GM19023 (cell line): Measurements from ENCODE around the gene EFHD2.
"Not testable (repeated sequence)": the region's sequence is repeated elsewhere in the genome, so short reads cannot be mapped to it uniquely, and the experiment has no call there.

Experiments used
- ATAC-seq: cut with Tn5 transposase; IDR thresholded peaks from one replicate; pipeline ENCODE4 v1.9.1; 2021; ENCODE audit warnings: mild to moderate bottlenecking, moderate library complexity; ENCODE audit not compliant: unreplicated experiment

Gene EFHD2

GRCh38 chr1:15409388-15410222 lies at the start of gene EFHD2:
Gene EFHD2, plus strand, starts transcription at chr1:15409888. Its CDS starts 84 bp downstream, at chr1:15409972.
- ATAC-seq = peak; percentile 79

- ATAC-seq = no peak
Observed at GRCh38 chr1:15360700-15361099, 49.0 kb upstream of the EFHD2 start.

- ATAC-seq = no peak
Observed at GRCh38 chr1:15362096-15362736, 47.5 kb upstream of the EFHD2 start.

GRCh38 chr1:15362737-15363128 lies 47.0 kb upstream of the EFHD2 start:
- ATAC-seq = no peak

GRCh38 chr1:15364740-15365139 lies 44.9 kb upstream of the EFHD2 start:
- ATAC-seq = no peak

- no peak for ATAC-seq
Observed at GRCh38 chr1:15368888-15369287, 40.8 kb upstream of the EFHD2 start.

GRCh38 chr1:15370268-15370667 lies 39.4 kb upstream of the EFHD2 start:
- no peak for ATAC-seq

GRCh38 chr1:15370781-15371520 lies 38.7 kb upstream of the EFHD2 start:
- no peak for ATAC-seq

- no peak for ATAC-seq
Observed at GRCh38 chr1:15371610-15372545, 37.8 kb upstream of the EFHD2 start.

GRCh38 chr1:15378729-15379128 lies 31.0 kb upstream of the EFHD2 start:
- ATAC-seq = no peak

GRCh38 chr1:15379151-15379550 lies 30.5 kb upstream of the EFHD2 start:
- not testable (repeated sequence) for ATAC-seq

- no peak for ATAC-seq
Observed at GRCh38 chr1:15380601-15381508, 28.8 kb upstream of the EFHD2 start.

GRCh38 chr1:15381805-15382204 lies 27.9 kb upstream of the EFHD2 start:
- ATAC-seq = no peak

GRCh38 chr1:15382601-15383518 lies 26.8 kb upstream of the EFHD2 start:
- no peak for ATAC-seq

- no peak for ATAC-seq
Observed at GRCh38 chr1:15383810-15384209, 25.9 kb upstream of the EFHD2 start.

GRCh38 chr1:15384301-15384901 lies 25.3 kb upstream of the EFHD2 start:
- ATAC-seq = no peak

- no peak for ATAC-seq
Observed at GRCh38 chr1:15385420-15385819, 24.3 kb upstream of the EFHD2 start.

- ATAC-seq = no peak
Observed at GRCh38 chr1:15386164-15386749, 23.4 kb upstream of the EFHD2 start.
